CMK (cell line): ENCODE measurements around the gene WDR27.
A peak's percentile ranks its signal among the peaks of the same experiment; 100 is the strongest.
"Not testable (repeated sequence)": the region's sequence is repeated elsewhere in the genome, so short reads cannot be mapped to it uniquely, and the experiment has no call there.

Source experiments
- DNase-seq: peaks from one replicate; pipeline ENCODE4 v3.0.0-alpha.2; 2010; ENCODE audit warnings: low read depth

WDR27 gene

DNA sequence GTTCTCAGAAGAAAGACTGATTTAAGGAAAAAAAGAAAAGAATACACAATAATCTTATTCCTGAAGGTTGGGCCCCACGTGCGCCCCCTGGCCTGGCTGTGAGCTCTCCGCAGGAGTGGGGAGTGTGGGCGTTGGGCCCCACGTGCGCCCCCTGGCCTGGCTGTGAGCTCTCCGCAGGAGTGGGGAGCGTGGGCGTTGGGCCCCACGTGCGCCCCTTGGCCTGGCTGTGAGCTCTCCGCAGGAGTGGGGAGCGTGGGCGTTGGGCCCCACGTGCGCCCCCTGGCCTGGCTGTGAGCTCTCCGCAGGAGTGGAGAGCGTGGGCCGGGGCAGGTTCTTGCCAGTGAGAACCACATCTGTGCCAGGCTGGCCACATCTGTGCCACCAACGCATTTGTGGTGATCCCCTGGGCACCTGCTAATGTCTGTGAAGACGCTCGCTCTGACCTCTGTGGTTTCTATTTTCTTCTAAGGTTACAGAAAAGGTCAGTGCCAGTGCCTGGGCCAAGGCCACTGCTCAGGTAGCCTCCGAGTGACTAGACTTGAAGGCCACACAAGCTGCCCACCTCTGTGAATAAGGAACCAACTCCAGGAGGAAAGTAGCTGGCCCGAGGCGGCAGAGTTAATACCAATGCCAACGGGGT lies 41.0 kb downstream of the WDR27 start:
- DNase-seq, result no peak

DNA sequence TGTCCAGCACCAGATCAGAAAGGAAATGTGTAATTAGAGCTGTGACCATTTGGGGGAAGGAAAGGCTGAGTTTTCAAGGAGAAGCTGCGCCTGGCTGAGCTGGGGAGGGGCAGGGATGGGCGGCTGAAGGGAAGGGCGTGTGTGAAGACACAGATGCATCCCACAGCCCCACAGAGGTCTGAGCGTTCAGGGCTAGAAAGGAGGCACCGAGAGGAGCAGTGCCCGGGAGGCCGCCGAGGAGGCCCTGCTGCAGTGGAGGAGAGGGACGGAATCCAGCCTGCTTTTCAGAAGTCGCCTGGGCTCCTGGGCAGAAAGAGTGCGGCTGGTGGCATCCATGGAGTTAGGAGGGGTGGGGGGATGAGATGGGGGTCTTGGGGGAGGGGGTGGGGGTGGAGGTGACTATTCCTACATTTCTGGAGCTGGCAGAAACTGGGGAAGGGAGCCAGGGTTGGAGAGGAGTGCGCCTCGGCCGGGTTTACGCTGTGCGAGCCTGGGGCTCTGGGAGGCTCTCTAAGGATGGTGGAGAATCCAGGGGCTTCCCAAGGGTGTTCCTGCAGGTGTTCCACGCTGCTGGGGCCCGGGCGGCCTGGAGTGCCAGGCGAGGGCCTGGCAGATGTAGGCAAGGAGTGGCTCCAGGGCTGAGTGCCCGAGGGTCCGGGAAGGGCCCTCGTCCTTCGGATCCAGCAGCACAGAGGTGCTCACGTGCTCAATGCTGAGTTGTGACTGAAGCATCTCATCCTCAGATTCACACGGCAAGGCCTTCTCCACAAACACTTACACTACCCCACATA lies 41.8 kb downstream of the WDR27 start:
- no peak for DNase-seq

DNA sequence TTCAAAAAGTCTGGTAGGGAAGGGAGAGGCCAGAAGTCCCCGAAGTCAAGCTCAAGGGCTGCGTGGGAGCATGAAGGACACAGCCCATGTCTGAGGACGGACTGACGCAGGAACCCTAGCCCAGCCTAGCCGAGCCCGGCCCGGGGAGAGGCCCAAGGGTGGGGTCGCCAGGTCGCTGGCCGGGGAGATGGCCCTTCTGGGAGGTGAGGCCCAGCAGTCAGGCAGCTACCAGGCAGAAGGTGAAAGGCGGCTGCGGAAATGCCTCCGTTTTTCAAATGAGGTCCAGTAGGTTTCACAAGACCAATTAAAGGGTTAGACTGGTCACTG lies 44.6 kb downstream of the WDR27 start:
- DNase-seq, result no peak

DNA sequence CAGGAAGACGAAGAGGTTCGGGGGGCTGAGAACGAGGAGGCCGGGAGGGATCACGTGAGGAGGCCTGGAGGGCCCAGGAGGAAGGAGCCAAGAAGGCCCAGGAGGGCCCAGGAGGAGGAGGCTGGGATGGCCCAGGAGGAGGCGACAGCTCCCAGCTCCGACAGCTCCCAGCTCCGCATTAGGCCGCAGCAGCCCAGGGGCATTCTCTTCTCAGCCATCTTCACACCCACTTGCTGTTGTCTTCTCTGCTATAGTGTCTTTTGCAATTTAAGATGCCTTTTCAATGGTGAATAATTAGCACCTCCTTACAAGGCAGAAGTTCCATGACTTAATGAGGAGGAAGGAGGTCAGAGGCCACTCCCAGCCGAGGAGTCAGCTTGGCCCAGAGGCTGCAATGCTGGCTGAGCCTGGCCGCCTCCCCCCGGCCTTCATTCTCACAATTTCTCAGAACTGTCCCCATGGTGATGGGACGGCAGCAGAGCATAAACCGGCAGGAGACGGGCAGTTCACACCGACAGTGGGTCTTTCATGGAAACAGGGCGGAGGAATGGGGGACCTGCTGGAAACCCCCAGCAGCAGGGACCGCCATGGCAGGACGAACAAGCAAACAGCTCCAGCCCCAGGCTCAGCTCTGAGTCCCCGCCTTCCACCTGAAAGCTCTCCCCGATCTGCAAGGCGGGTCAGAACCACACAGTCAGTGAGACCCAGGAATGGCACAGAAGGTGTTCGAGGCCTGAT lies 45.1 kb downstream of the WDR27 start:
- no peak for DNase-seq

DNA sequence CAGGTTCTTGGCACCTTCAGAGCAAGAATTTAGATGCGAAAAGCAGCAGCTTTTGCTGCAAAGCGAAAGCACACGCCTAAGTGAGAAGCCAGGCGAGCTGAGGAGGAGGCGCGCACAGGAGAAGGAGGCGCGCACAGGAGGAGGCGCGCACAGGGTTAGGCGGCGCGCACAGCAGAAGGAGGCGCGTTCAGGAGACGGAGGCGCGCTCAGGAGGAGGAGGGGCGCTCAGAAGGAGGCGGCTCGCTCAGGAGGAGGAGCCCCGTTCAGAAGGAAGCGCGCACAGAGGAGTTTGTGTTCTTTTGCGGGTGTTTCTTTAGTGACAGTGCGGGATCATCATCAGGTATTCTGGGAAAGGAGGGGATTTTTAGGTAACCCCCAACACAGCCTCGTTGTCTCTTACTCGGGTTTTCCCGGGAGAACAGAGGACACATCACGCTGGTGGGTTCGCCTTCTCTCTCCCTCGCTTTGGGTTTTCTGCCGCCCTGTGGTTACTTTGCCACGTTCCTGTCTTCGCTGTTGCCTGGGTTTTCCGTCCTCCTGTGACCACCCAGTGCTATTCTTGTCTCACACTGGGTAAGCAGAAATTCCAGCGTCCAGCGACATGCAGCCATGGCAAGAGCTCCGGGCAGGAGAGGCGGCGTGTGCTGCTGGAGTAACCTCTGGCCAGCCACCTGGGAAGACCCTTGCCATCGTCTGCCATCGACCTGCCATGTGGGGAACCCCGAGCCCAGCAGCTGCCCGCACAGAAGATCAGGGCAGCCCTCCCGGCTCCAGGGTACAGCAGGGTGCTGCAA lies 47.0 kb downstream of the WDR27 start:
- peak; percentile 11 for DNase-seq

DNA sequence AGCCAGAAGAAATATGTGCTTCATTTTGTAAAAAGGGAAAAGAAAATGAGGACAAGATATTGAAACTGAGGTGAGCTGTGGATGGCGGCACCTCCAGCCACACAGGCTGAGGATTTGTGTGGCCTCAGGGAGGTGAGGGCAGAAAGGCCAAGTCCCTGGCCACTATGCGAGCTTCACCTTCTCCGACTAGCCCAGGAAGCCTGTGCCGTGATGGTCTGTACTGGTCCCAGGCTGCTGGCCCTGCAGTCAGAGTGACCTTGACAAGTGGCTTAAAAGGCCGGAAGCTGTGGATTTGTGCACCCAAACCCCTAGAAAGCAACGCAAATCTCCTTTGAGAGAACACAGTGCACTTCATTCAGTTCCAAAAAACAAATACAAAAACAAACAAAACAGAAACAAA lies 48.1 kb downstream of the WDR27 start:
- no peak for DNase-seq

DNA sequence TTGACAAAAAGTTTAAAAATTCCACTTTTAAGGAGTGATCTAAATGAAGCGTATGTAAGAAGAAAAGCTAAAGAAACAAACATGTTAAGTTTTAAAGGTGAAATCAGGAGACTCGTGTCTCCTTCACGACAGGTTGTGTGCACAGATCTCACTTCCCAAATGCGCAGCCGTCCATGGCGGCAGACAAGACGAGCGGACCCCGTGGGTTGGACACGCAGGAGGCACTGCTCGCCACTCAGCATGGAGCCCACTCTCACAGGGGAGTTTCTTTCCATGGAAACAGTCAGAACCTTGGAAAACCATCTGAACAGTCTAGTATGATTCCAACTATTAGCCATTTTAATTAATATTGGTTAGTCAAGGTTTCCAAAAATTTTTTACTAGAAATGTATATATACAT lies 48.9 kb downstream of the WDR27 start:
- no peak for DNase-seq

DNA sequence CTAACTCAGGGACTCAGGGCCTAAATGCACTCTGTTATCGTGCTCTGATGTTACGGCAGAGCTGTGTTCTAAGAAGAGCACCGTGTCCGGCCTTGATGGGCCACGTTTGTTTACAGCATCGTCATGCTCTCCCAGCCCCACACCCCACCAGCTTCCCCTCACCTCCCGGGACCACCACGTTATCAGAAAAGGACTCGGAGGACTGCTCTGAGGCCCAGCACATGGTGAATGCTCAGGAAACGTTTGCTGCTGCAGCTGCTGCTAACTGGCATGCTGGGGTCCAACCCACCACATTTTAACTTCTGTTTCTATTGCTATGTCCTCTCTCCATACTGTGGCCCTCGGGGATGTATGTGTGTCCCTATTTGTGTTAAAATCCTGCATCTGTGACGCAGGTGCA lies 50.3 kb downstream of the WDR27 start:
- DNase-seq, result no peak

DNA sequence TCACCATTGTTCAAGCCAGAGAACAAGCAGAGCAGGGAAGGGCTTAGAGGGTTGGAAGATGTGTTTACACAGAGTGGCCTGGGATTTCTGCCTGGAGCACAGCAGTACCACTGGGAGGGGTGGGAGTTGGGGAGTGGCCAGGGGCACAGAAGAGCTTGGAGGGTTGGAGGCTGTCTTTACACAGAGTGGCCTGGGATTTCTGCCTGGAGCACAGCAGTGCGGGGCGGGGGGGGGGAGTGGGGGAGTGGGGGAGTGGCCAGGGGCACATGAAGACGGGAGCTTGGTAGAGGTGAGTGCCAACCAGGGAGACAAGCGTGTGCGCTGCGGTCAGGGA lies 50.9 kb downstream of the WDR27 start:
- DNase-seq, result no peak

DNA sequence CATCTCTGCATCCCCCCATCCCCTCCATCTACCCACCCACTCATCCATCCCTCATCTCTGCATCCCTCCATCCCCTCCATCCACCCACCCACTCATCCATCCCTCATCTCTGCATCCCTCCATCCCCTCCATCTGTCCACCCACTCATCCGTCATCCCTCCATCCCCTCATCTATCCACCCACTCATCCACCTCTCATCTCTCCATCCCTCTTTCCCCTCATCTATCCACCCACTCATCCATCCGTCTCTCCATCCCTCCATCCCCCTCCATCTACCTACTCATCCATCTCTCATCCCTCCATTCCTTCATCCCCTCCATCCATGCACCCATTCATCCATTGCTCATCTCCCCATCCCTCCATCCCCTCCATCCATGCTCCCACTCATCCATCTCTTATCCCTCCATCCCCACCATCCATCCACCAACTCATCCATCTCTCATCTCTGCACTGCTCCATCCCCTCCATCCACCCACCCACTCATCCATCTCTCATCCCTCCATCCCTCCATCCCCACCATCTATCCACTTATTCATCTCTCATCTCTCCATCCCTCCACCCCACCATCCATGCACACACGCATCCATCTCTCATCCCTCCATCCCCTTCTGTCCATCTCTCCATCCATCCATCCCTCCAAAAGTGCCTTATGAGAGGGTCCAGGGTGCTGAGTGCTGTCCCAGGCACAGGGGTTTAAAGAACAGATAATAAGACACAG lies 51.4 kb downstream of the WDR27 start:
- no peak for DNase-seq

DNA sequence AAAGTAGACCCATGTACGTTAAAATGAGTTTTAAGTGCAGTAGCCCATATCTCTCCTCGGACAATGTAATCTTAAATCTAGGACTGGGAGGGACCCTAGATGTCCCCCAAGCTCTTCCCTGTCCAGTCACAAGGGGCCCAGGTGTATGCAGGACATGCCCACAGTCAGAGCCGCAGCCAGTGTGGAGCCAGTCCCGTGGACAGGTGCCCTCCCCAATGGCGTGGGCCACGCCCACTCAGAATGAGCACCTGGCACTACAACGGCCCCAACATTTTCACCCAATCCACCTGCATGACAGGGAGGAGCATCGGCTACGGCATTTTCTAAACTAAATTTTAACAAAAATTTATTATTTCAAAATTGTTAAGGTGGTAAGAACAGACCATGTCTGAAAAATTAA lies 53.2 kb downstream of the WDR27 start:
- no peak for DNase-seq

DNA sequence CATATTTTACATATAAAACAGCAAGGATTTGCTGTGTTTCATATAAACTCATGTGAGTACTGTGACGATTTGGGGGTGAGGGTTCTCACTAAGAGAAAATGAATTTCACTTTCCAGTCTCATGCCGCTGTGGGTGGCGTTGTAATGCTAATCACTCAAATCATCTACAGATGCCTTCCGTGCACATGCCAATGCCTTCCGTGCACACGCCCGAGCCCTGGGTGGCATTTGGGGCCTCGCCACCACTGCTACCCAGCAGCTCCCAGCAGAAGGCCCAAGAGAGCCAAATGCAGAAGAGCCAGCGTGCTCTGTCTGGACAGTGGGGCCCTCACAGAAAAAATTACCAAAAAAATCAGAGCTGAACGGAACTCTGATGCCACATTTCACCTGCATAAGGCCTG lies 53.7 kb downstream of the WDR27 start:
- no peak for DNase-seq

DNA sequence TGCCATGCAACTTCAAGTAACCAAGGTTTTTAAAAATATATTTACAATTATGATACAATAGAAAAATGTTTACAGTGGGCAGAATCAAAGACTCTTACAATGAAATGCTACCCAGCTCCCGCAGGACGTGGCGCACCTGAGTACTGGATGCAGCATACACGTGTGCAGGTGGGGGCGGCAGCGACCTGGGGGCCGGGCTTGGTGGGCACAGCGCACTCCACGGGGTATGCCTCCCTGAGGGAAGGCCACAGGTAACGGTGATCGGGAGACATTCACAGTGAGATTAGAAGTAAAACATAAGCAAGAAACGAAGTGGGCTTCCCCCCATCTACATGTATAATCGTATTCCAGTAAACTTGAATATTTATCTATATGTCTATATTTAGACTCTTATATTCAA lies 54.2 kb downstream of the WDR27 start:
- DNase-seq, result no peak

DNA sequence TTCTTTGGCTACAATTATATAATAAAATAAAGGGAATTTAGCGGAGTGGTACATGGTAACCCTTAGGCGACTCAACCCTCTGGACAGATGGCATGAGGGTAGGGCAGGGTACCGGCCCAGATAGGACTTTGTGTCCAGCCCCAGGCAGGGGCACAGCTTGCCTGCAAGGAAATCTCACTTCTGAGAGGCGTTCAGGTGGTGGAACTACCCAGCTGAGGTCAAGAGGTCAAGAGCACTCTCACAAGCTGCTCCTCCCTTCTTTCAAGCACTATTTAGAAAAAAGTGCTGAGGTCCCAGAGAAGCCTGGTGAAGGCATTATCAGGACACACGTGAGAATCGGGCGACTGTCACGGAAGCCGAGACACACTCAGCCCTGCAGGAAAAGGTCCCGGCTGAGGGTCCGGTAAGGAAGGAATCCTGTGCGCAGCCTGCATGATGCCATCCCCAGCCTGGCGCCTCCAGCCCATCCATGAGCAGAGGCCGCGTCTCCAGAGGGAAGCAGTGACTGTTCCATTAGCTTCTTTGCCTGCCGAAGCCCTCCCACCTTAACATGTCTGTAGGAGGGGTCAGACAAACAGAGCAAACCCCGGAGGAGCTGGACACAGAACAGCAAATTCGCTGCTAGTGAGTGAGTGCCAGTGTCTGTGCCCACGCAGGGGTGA lies 54.8 kb downstream of the WDR27 start:
- no peak for DNase-seq

DNA sequence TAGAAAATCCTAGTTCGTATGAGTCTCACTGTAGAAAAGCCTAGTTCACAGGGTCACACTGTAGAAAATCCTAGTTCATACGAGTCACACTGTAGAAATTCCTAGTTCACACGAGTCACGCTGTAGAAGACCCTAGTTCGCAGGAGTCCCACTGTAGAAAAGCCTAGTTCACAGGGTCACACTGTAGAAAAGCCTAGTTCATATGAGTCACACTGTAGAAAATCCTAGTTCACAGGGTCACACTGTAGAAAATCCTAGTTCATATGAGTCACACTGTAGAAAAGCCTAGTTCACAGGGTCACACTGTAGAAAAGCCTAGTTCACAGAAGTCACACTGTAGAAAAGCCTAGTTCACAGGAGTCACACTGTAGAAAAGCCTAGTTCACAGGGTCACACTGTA lies 56.4 kb downstream of the WDR27 start:
- DNase-seq, result not testable (repeated sequence)

DNA sequence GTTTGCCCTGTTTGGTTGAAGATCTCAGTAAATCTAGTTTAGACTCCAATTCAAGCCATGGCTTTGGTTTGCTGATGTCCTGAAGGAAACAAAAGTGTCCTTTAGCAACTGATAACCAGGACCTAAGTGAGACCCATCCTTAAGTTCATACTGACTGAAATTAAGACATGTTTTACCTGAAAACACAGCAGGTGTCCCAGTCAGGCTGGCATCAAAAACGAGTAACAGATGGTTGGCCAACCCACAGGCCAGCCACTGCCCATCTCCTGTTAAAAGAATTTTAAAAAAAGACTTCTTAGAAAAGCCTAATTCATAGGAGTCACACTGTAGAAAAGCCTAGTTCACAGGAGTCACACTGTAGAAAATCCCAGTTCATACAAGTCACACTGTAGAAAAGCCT lies 58.3 kb downstream of the WDR27 start:
- DNase-seq, result no peak

DNA sequence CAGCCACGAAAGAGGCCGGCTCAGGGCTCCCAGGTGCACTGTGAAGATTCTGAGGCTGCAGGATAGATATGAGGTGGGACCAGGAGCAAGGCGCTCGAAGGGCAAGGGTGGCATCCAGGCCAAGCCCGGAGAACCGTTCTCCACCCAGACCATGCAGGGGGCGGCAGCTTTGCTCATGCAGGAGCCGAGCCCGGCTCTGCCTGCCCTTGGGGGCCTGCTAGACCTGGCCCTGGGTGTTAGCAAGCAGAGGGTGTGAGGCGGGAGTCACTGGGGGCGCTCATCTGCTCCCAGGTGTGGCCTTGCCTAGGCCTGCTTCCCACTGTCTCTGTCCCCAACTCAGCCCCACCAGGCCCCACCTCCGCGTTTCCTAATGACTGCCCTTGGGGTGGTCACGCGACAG lies 59.4 kb downstream of the WDR27 start:
- no peak for DNase-seq

DNA sequence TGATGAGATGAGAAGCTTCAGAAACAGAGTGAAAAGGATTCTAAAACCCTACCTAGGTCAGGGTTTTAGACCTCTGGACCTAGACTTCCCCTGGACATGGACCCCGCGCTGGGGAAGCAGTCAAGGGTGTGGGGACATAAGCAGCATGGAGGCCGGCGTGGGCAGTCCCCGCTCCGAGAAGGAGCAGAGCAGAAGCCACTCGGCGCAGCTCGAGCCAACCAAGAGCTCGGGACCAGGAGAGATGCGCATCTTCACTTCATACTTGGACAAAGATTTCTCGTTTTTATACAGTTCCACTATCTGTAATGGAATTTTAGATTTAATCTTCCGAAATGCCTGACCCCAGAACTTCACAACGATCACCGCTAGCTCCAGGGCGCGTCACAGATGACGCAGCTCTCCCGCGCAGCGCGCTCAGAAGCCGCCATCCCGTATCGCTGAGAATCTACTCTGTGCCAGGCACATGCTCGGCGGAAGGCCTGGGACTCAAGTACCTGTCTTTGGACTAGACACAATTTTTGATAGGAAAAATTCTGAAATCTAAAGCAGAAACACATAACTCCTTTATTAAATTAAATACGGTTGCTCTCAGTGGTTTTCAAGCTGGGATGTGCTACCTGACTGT lies 60.3 kb downstream of the WDR27 start:
- DNase-seq, result no peak

DNA sequence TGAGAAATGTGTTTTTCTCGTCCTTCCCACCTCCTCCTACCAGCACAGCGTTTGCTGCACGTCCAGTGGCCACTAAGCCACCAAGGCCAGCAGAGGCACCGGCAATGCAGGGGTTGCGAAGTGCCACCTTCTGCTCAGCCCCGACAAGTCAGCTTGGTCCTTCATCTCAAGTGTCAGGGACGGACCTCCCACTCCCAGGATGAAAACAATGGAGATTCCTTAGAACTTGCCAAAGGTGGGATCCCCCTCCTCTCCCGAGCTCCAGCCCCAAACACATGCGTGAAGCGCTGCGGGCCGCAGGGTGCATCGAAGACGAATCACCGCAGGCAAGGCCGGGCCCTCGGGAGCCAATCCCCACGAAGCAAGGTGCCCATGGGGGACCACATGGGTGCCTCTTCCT lies 60.8 kb downstream of the WDR27 start:
- DNase-seq, result no peak

DNA sequence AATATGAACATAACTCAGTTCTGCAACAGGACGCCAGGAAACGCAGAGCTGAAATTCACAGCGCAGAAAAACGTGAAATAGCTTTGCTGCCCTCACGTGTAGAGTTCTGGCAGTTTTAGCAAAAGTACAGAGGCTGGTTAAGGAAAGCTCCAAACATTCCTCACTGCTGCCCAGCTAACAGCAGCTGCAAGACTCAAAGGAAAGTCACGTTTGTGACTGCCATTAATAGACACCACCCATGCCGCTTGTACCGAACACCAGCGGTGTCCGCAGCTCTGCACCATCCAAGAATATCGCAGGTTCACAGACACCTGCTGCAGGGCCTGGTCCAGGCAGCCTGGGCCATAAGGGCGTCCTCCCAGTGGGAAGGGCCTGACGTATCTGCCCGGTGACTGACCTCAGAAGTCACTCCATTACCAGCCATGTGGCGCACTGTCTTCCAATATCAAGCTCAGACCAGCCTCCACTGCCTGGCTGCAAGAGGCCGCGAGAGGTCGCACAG lies 61.4 kb downstream of the WDR27 start:
- no peak for DNase-seq
